HepG2 (cell line): ENCODE results near the gene TMEM44. TPM values are rescaled to one million over a fixed set of nuclear protein-coding genes. Genes with fewer than 3 reads are reported as not detected.

Experiments
- ATAC-seq: fragments of 200-7000 bp; cut with Tn5 transposase; 3 replicates; pipeline ENCODE4 v1.9.1; 2020; ENCODE audit warnings: mild to moderate bottlenecking, moderate library complexity
- BruUV-seq: library from RNA; stranded (reverse); fragments of 400-500 nt; replicated peaks from 2 replicates; lab custom pipeline; 2021; lab: Mats Ljungman, UMichigan
- CTCF ChIA-PET: fragments of 300-600 bp; formaldehyde crosslinking; extraction: SDS; loops from one replicate; lab custom pipeline; 2021; ENCODE audit warnings: low total read pairs, inconsistent platforms, low intra/inter-chr PET ratio; lab: Yijun Ruan, JAX
- POLR2A ChIA-PET: fragments of 350-600 bp; sonication (Branson Sonifier 250); formaldehyde crosslinking; loops from one replicate; lab custom pipeline; 2020; ENCODE audit warnings: antibody characterized with exemption, inconsistent platforms; lab: Yijun Ruan, JAX
- DNase-seq: peaks from one replicate; pipeline ENCODE4 v3.0.0-alpha.2; 2015; ENCODE audit warnings: low spot score
- FAIRE-seq: peaks from 3 replicates; lab custom pipeline; 2011; peaks lifted over from hg19 to GRCh38; lab: Jason Lieb, UNC
- H2AFZ ChIP-seq: one replicate; pipeline ENCODE4 v1.6.1; 2011; ENCODE audit warnings: low read length, inconsistent platforms
- H3K27ac ChIP-seq: fragments of 300-600 bp; 3 replicates; pipeline ENCODE4 v1.8.0; 2011; ENCODE audit warnings: mixed run types, mild to moderate bottlenecking, mixed read lengths, low read length, inconsistent platforms; ENCODE audit not compliant: insufficient read depth; ENCODE audit errors: extremely low read length
- H3K27me3 ChIP-seq, 2 experiments: fragments of 200-600 bp in 1 of 2; 2 replicates in 1 of 2; 3 replicates in 1 of 2; pipeline versions ENCODE4 v1.6.0 to v1.8.0; 2011; ENCODE audit warnings: low read length in 2 of 2, mild to moderate bottlenecking in 2 of 2, moderate library complexity in 2 of 2, inconsistent platforms in 1 of 2; ENCODE audit not compliant: insufficient read depth in 2 of 2, control insufficient read depth in 1 of 2
- H3K36me3 ChIP-seq, 2 experiments: fragments of 200-600 bp in 1 of 2; replicated peaks in 1 of 2; 2 replicates in 1 of 2; 3 replicates in 1 of 2; pipeline versions ENCODE4 v1.5.1 to v1.8.0; 2011; ENCODE audit warnings: low read length in 2 of 2, inconsistent platforms in 1 of 2; ENCODE audit not compliant: insufficient read depth in 2 of 2, control insufficient read depth in 1 of 2
- H3K4me1 ChIP-seq: 2 replicates; pipeline ENCODE4 v1.5.1; 2012; ENCODE audit warnings: low read length, inconsistent platforms; ENCODE audit not compliant: insufficient read depth
- H3K4me2 ChIP-seq: 2 replicates; pipeline ENCODE4 v1.6.0; 2011; ENCODE audit warnings: low read depth, low read length, inconsistent platforms
- H3K4me3 ChIP-seq, 3 experiments: fragments of 200-600 bp in 1 of 3; sonication (generic), shearing (Covaris generic) in 1 of 3; replicated peaks in 1 of 3; 2 replicates each; pipeline ENCODE4 v1.5.1; 2011 to 2016; ENCODE audit warnings: low read length in 3 of 3, inconsistent platforms in 2 of 3, low read depth in 2 of 3, mild to moderate bottlenecking in 2 of 3, control low read depth in 1 of 3, mixed read lengths in 1 of 3; ENCODE audit not compliant: insufficient read depth in 1 of 3
- H3K79me2 ChIP-seq: one replicate; pipeline ENCODE4 v1.6.1; 2011; ENCODE audit warnings: low read length, inconsistent platforms; ENCODE audit not compliant: insufficient read depth
- H3K9ac ChIP-seq: 2 replicates; pipeline ENCODE4 v1.6.0; 2011; ENCODE audit warnings: mild to moderate bottlenecking, low read depth, low read length, inconsistent platforms; ENCODE audit not compliant: insufficient read depth
- H3K9me3 ChIP-seq: 2 replicates; pipeline ENCODE4 v1.5.1; 2012; ENCODE audit warnings: mild to moderate bottlenecking, low read length
- H4K20me1 ChIP-seq: 2 replicates; pipeline ENCODE4 v1.6.0; 2011; ENCODE audit warnings: inconsistent platforms, mild to moderate bottlenecking, low read length, moderate library complexity; ENCODE audit not compliant: insufficient read depth
- CHCHD3 ChIP-seq: sonication (generic); formaldehyde crosslinking; IDR thresholded peaks from 2 replicates; pipeline ENCODE4 v1.8.0; 2022; ENCODE audit warnings: mild to moderate bottlenecking, missing genetic modification reagents, moderate library complexity
- E2F5 ChIP-seq: sonication (generic); formaldehyde crosslinking; conservative IDR thresholded peaks from 2 replicates; pipeline ENCODE4 v1.4.0; 2020; ENCODE audit warnings: missing genetic modification reagents
- EP300 ChIP-seq, 3 experiments: sonication (generic) in 1 of 3; formaldehyde crosslinking in 1 of 3; IDR thresholded peaks; 2 replicates each; pipeline versions ENCODE4 v1.5.1 to v1.6.1; 2011 to 2020; ENCODE audit warnings: low read depth in 2 of 3, low read length in 2 of 3, borderline replicate concordance in 1 of 3, improper control_type of control experiment in 1 of 3, mild to moderate bottlenecking in 1 of 3, missing genetic modification reagents in 1 of 3, moderate library complexity in 1 of 3
- FOXA1 ChIP-seq, 2 experiments: fragments of 450-650 bp in 1 of 2; sonication (generic) in 1 of 2; formaldehyde crosslinking in 1 of 2; IDR thresholded peaks; 2 replicates each; pipeline versions ENCODE4 v1.4.0 to v1.6.1; 2016 to 2020; ENCODE audit warnings: missing genetic modification reagents in 1 of 2
- HMG20A ChIP-seq: IDR thresholded peaks from 2 replicates; pipeline ENCODE4 v1.6.1; 2016; ENCODE audit warnings: borderline replicate concordance
- ISX ChIP-seq: sonication (generic); formaldehyde crosslinking; conservative IDR thresholded peaks from 2 replicates; pipeline ENCODE4 v1.5.0; 2020; ENCODE audit warnings: missing genetic modification reagents
- NR2C2 ChIP-seq: sonication (generic); formaldehyde crosslinking; IDR thresholded peaks from 2 replicates; pipeline ENCODE4 v1.4.0; 2020; ENCODE audit warnings: missing genetic modification reagents, mild to moderate bottlenecking, moderate library complexity, borderline replicate concordance
- NR2F6 ChIP-seq, 2 experiments: IDR thresholded peaks; 2 replicates each; pipeline ENCODE4 v1.6.1; 2016; ENCODE audit warnings: antibody characterized with exemption in 1 of 2, mild to moderate bottlenecking in 1 of 2
- PATZ1 ChIP-seq: sonication (generic); formaldehyde crosslinking; IDR thresholded peaks from 2 replicates; pipeline ENCODE4 v1.4.0; 2020; ENCODE audit warnings: missing genetic modification reagents
- SALL1 ChIP-seq: sonication (generic); formaldehyde crosslinking; IDR thresholded peaks from 2 replicates; pipeline ENCODE4 v1.8.0; 2022; ENCODE audit warnings: mild to moderate bottlenecking, missing genetic modification reagents
- SPEN ChIP-seq: sonication (generic); formaldehyde crosslinking; IDR thresholded peaks from 2 replicates; pipeline ENCODE4 v1.5.1; 2020; ENCODE audit warnings: low read depth, mild to moderate bottlenecking, missing genetic modification reagents
- TEAD3 ChIP-seq: optimal IDR thresholded peaks from 2 replicates; pipeline ENCODE3; 2016; ENCODE audit warnings: borderline replicate concordance
- U2AF2 ChIP-seq: fragments of 200-400 bp; formaldehyde crosslinking; IDR thresholded peaks from 2 replicates; pipeline ENCODE4 v1.6.1; 2017; ENCODE audit warnings: low read depth, mild to moderate bottlenecking, low read length
- ZNF12 ChIP-seq: sonication (generic); formaldehyde crosslinking; IDR thresholded peaks from 2 replicates; pipeline ENCODE4 v1.5.0; 2020; ENCODE audit warnings: missing genetic modification reagents
- ZNF331 ChIP-seq: sonication (generic); formaldehyde crosslinking; IDR thresholded peaks from 2 replicates; pipeline ENCODE4 v1.4.0; 2020; ENCODE audit warnings: missing genetic modification reagents
- ZNF513 ChIP-seq: sonication (generic); formaldehyde crosslinking; conservative IDR thresholded peaks from 2 replicates; pipeline ENCODE4 v1.5.0; 2020; ENCODE audit warnings: missing genetic modification reagents
- ZNF7 ChIP-seq: IDR thresholded peaks from 2 replicates; pipeline ENCODE4 v1.6.1; 2016; ENCODE audit warnings: missing biosample characterization, missing genetic modification reagents
- ZNF777 ChIP-seq: sonication (generic); formaldehyde crosslinking; IDR thresholded peaks from 2 replicates; pipeline ENCODE4 v1.4.0; 2020; ENCODE audit warnings: missing genetic modification reagents
- ZNF784 ChIP-seq: sonication (generic); formaldehyde crosslinking; IDR thresholded peaks from 2 replicates; pipeline ENCODE4 v1.5.1; 2020; ENCODE audit warnings: missing genetic modification reagents, mild to moderate bottlenecking, borderline replicate concordance
- WGBS: methylation state at CpG from one replicate; pipeline ENCODE4 v1.1.6; 2017; ENCODE audit warnings: low lambda C conversion rate; 5-methylcytosine and 5-hydroxymethylcytosine counted together
- in situ Hi-C: cut with HindIII; loops from 2 replicates; pipeline ENCODE4 v1.10.0; 2017; ENCODE audit warnings: low pct_unique_long_range_greater_than_20kb; ENCODE audit not compliant: extremely low pct_ligation_motif_present
- intact Hi-C: fragments of 100-400 bp; cut with micrococcal nuclease; formaldehyde crosslinking; loops from one replicate; pipeline ENCODE4 v1.10.0; 2022; ENCODE audit not compliant: unreplicated experiment
- polyA plus RNA-seq, 8 experiments: library from polyadenylated mRNA; depleted of rRNA in 3 of 8; stranded (reverse) in 7 of 8; unstranded in 1 of 8; fragments of >200 nt; fragmentation: Illumina TruSeq in 4 of 8; extraction: Trizol in 4 of 8; gene quantifications; 2 replicates each; pipeline versions ENCODE4 v1.2.1 to v1.2.3, GENCODE V29; 2011 to 2016; ENCODE audit warnings: low read depth in 4 of 8, missing spikeins in 1 of 8, mixed read lengths in 1 of 8; ENCODE audit not compliant: insufficient read depth in 1 of 8
- total RNA-seq, 5 experiments: library from RNA; depleted of rRNA; stranded (reverse); fragments of >200 nt; fragmentation: Illumina TruSeq; extraction: Trizol; gene quantifications; 2 replicates each; pipeline ENCODE4 v1.2.3, GENCODE V29; 2016; ENCODE audit warnings: low read depth in 1 of 5

Gene TMEM44
- total and polyA plus RNA-seq, 2 of the 13 experiments (the other 11 are each of a cell fraction or from before 2014, with no cell fraction given), result 7.3 to 13.8 TPM

- Histone ChIP-seq H3K27me3 (no peaks in the 10 kb centered on the region), H3K27ac (no peak overlapping the region), H3K9ac (no peak overlapping the region), H3K79me2 (no peaks in the 10 kb centered on the region), H3K4me1 (peaks cover 41% of the 10 kb centered on the region), H3K4me2 (peak overlapping the region; percentile 89), H4K20me1 (no peaks in the 10 kb centered on the region), H3K9me3 (no peaks in the 10 kb centered on the region), H3K36me3 (no peaks in the 10 kb centered on the region), H2AFZ (no peak overlapping the region), H3K4me3 (no peak overlapping the region)
- peak; percentile 59 for FAIRE-seq
- POLR2A ChIA-PET, result interaction anchor here (1.3 to 3.2 kb wide), 4 partner anchors 13 to 18 kb away, joined by 4 to 17 read pairs (median 6); no protein-coding TSS in a partner anchor
- 16% methylated on average over 10 of the region's 10 CpGs for WGBS
- in situ Hi-C loops (no loop called here), intact Hi-C loops (no loop called here)
- BruUV-seq, result no TSS peak
- peak; percentile 65 for DNase-seq
- CTCF ChIA-PET, result no interaction called here
- peak; percentile 67 for ATAC-seq
- TF ChIP-seq EP300 (IDR thresholded peaks at IDR 0.05; ENCODE audit: low read depth in 2 of 2, low read length in 2 of 2) (0 out of 4 replicates have a peak, but pooled peaks of 1 of the 2 experiments have one; percentile 13), EP300 (CRISPR knock-in tag; IDR thresholded peaks at IDR 0.05; ENCODE audit: borderline replicate concordance) (no peak), SALL1 (0 out of 2 replicates have a peak, but pooled peaks have one; percentile 19), ZNF331 (CRISPR knock-in tag) (peak; percentile 22; the same call in 1 of the 2 replicates), CHCHD3 (CRISPR knock-in tag) (no peak), FOXA1 (IDR thresholded peaks at IDR 0.05) (no peak), FOXA1 (CRISPR knock-in tag; IDR thresholded peaks at IDR 0.05) (peak; percentile 19; the same call in 1 of the 2 replicates), U2AF2 (no peak), ZNF12 (no peak), HMG20A (CRISPR knock-in tag) (no peak), NR2F6 (IDR thresholded peaks at IDR 0.05) (peak; percentile 32; the same call in 1 of the 2 replicates), NR2F6 (CRISPR knock-in tag; IDR thresholded peaks at IDR 0.05) (no peak), NR2C2 (CRISPR knock-in tag) (no peak), PATZ1 (CRISPR knock-in tag) (0 out of 2 replicates have a peak, but pooled peaks have one; percentile 29), ZNF784 (no peak), E2F5 (CRISPR knock-in tag) (no peak), SPEN (CRISPR knock-in tag) (no peak), ZNF777 (CRISPR knock-in tag) (no peak), ZNF7 (CRISPR knock-in tag) (peak; percentile 93), ZNF513 (CRISPR knock-in tag) (no peak), ISX (CRISPR knock-in tag) (no peak), TEAD3 (CRISPR knock-in tag) (peak; percentile 55)
Measured at GRCh38 chr3:194554473-194555123, 78.6 kb downstream of the TMEM44 start.
